8988T (cell line): ENCODE data around the gene PTPRT.

ENCODE experiments used
- DNase-seq: peaks from one replicate; pipeline ENCODE4 v3.0.0; 2011

PTPRT gene

GRCh38 chr20:42506397-42506796 lies 683.3 kb downstream of the PTPRT start:
- DNase-seq = no peak

GRCh38 chr20:42502591-42502990 lies 687.1 kb downstream of the PTPRT start:
- DNase-seq = no peak

GRCh38 chr20:42496595-42496994 lies 693.1 kb downstream of the PTPRT start:
- no peak for DNase-seq

- no peak for DNase-seq
Observed at GRCh38 chr20:42494290-42494689, 695.4 kb downstream of the PTPRT start.

GRCh38 chr20:42493001-42493400 lies 696.7 kb downstream of the PTPRT start:
- no peak for DNase-seq

GRCh38 chr20:42492290-42492689 lies 697.4 kb downstream of the PTPRT start:
- DNase-seq = no peak

GRCh38 chr20:42485556-42485955 lies 704.1 kb downstream of the PTPRT start:
- DNase-seq = no peak

- no peak for DNase-seq
Observed at GRCh38 chr20:42484790-42485375, 704.8 kb downstream of the PTPRT start.

- no peak for DNase-seq
Observed at GRCh38 chr20:42484335-42484734, 705.4 kb downstream of the PTPRT start.

GRCh38 chr20:42483730-42484303 lies 705.9 kb downstream of the PTPRT start:
- DNase-seq = no peak

GRCh38 chr20:42482808-42483207 lies 706.9 kb downstream of the PTPRT start:
- DNase-seq = no peak

GRCh38 chr20:42475773-42476172 lies 713.9 kb downstream of the PTPRT start:
- DNase-seq = no peak

GRCh38 chr20:42474646-42475045 lies 715.1 kb downstream of the PTPRT start:
- DNase-seq = no peak

GRCh38 chr20:42472198-42472597 lies 717.5 kb downstream of the PTPRT start:
- DNase-seq = no peak

GRCh38 chr20:42461965-42462593 lies 727.6 kb downstream of the PTPRT start:
- DNase-seq = no peak

GRCh38 chr20:42461291-42461690 lies 728.4 kb downstream of the PTPRT start:
- DNase-seq = no peak

GRCh38 chr20:42447270-42447669 lies 742.4 kb downstream of the PTPRT start:
- no peak for DNase-seq

- no peak for DNase-seq
Observed at GRCh38 chr20:42444799-42445198, 744.9 kb downstream of the PTPRT start.

- no peak for DNase-seq
Observed at GRCh38 chr20:42443200-42443599, 746.5 kb downstream of the PTPRT start.

- DNase-seq = no peak
Observed at GRCh38 chr20:42442716-42443115, 747.0 kb downstream of the PTPRT start.

- DNase-seq = no peak
Observed at GRCh38 chr20:42441864-42442331, 747.8 kb downstream of the PTPRT start.

- DNase-seq = no peak
Observed at GRCh38 chr20:42441196-42441863, 748.4 kb downstream of the PTPRT start.

GRCh38 chr20:42435230-42435629 lies 754.5 kb downstream of the PTPRT start:
- no peak for DNase-seq
